Measurements from ENCODE around the gene PMIS2.

Gene PMIS2

GRCh38 chr19:35633727-35634440 lies 47.9 kb downstream of the PMIS2 start:
- DNase-seq (ENCODE audit: low spot score) = no peak

- DNase-seq (ENCODE audit: low spot score) = no peak
Measured at GRCh38 chr19:35636651-35637050, 50.7 kb downstream of the PMIS2 start.
